Measurements from ENCODE around the gene KLF16.

The KLF16 gene

GRCh38 chr19:1805401-1806183 is 57.8 kb downstream of the KLF16 start:
- DNase-seq: no peak

GRCh38 chr19:1804858-1805257 is 58.5 kb downstream of the KLF16 start:
- no peak for DNase-seq
